Activated T-helper 17 cell treated with anti-CD3 and anti-CD28 coated beads, Interleukin-2, amount 50 U/mL, for 72 hours (primary cell): Measurements from ENCODE around the gene ANO8. TPM values are rescaled to one million over a fixed set of nuclear protein-coding genes. Genes with fewer than 3 reads are reported as not detected.

Source experiments
- ATAC-seq: fragments of 150-1000 bp; cut with Tn5 transposase; replicated peaks from 2 replicates; pipeline ENCODE4 v1.10.0; 2021; ENCODE audit warnings: mild to moderate bottlenecking, moderate library complexity
- H3K27ac Mint-ChIP-seq: one replicate; pipeline ENCODE4 v1.8.0; 2022; ENCODE audit warnings: mixed read lengths
- H3K27me3 Mint-ChIP-seq: one replicate; pipeline ENCODE4 v1.8.0; 2022; ENCODE audit warnings: mixed read lengths
- H3K36me3 Mint-ChIP-seq: one replicate; pipeline ENCODE4 v1.8.0; 2022; ENCODE audit warnings: low read depth, mild to moderate bottlenecking, mixed read lengths
- H3K4me1 Mint-ChIP-seq: one replicate; pipeline ENCODE4 v1.8.0; 2022; ENCODE audit warnings: mixed read lengths
- H3K4me3 Mint-ChIP-seq: one replicate; pipeline ENCODE4 v1.8.0; 2022; ENCODE audit warnings: mild to moderate bottlenecking, mixed read lengths
- H3K9me3 Mint-ChIP-seq: one replicate; pipeline ENCODE4 v1.8.0; 2022; ENCODE audit warnings: mixed read lengths
- total RNA-seq, 2 donors: library from RNA; stranded (reverse); gene quantifications; one replicate each; pipeline ENCODE4 v1.2.3, GENCODE V29; 2022

Gene ANO8
- total RNA-seq, 2 donors from 2014 or later: 3.6 to 3.9 TPM

DNA sequence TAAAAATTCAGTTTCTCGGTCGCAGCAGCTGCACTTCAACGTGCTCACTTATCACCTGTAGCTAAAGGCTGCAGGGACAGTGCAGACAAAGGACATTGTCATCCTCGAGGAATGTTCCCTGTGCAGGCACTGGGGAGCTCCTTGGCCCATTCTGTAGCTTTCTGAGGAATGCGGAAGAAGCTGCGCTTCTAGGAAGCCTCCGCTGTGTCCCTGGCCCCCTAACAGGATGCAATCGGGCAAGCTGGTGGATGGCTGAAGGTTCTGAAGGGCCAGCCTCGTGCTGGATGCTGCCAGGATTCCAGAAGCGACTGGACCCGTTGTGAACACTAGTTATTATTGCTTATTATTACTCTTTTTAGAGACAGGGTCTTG lies 8.1 kb downstream of the ANO8 start:
- H3K4me3 Mint-ChIP-seq: no peak overlapping the region
- peaks cover 10% of the 10 kb centered on the region for H3K36me3 Mint-ChIP-seq
- H3K9me3 Mint-ChIP-seq: no peaks in the 10 kb centered on the region
- ATAC-seq: no peak
- no peak overlapping the region for H3K27ac Mint-ChIP-seq
- H3K4me1 Mint-ChIP-seq: peaks cover 5% of the 10 kb centered on the region
- H3K27me3 Mint-ChIP-seq: no peaks in the 10 kb centered on the region

DNA sequence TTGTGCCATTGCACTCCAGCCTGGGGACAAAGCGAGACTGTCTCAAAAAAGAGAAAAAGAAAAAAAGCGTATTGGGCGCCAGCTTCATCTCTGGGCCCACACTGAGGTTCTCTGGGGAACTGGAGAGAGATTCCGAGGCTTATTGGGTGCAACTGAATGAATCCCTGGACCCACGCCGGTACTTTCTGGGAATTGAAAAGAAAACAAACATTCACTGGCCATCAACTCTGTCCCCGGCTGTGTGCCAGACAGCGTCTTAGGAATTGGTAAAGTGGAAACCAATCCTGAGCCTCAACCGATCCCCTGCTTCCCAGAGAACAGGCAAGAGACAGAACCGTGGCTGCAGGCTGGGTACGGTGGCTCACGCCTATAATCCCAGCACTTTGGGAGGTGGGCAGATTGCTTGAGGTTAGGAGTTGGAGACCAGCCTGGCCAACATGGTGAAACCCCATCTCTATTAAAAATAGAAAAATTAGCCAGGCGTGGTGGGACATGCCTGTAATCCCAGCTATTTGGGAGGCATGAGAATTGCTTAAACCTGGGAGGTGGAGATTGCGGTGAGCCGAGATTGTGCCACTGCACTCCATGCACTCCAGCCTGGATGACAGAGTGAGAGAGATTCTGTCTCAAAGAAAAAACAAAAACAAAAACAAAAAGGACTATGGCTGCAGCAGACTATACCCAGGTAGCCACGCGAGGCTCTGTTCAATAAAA lies 8.6 kb downstream of the ANO8 start:
- Mint-ChIP-seq H3K4me1 (peaks cover 5% of the 10 kb centered on the region), H3K9me3 (no peaks in the 10 kb centered on the region), H3K36me3 (peaks cover 12% of the 10 kb centered on the region), H3K4me3 (no peak overlapping the region), H3K27me3 (no peaks in the 10 kb centered on the region), H3K27ac (no peak overlapping the region)
- ATAC-seq: no peak

DNA sequence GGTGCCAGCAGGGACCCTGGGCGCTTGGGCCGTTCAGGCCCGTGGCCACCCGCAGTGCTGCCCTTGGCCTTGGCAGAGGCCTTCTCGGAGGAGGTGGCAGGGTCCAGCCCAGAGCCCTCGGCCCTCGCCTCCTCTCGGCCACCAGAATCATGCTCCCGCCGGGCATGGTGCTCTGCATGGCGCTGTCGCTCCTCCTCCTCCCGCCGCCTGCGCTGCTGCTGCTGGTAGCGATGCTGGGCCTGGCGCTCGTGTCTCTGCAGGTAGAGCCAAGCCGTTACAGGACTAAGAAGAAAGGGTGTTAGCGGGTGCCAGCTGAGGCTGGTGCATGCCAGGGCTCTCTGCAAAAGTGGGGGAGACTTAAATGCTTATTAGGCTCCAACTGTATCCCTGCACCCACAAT lies 9.5 kb downstream of the ANO8 start:
- Mint-ChIP-seq H3K27ac (no peak overlapping the region), H3K27me3 (no peaks in the 10 kb centered on the region), H3K4me1 (peaks cover 5% of the 10 kb centered on the region), H3K4me3 (no peak overlapping the region), H3K9me3 (no peaks in the 10 kb centered on the region), H3K36me3 (peaks cover 21% of the 10 kb centered on the region)
- ATAC-seq: no peak

DNA sequence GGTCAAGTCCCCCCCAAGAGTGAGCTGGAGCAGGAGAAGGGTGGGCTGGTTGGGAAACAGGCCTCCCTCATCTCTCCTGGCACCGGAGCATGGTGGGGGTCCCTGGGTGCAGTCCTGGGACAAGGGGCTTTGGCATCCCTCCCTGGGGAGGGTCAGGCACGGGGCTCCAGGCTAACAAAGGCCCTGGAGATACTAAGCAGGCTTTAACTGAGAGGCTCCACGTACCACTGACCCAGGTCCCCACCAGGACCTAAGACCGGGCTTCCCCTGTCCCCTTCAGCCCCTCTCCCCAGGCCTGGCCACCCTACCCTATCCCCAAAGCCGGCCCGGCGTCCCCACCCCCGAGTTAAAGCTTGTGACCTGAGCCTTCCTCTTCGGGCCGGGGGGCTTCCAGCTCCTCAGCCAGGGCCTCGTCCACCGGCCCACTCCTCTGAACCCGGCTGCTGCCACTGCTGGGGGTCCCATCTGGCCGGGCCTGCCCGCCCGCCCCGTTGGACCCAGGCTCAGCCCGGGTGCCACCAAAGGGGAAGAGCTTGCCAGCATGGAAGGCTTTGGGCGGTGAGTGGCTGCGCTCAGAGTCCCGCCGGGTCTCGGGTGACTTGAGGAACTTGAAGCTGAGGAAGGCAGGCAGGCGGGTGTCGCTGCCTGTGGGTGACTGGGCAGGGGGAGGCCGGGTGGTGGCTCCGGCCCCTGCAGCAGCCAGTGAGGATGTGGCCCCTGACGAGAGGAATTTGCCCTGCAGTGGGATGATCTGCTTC lies 10.1 kb downstream of the ANO8 start:
- Mint-ChIP-seq H3K9me3 (no peaks in the 10 kb centered on the region), H3K4me1 (peaks cover 5% of the 10 kb centered on the region), H3K36me3 (peaks cover 27% of the 10 kb centered on the region), H3K4me3 (no peak overlapping the region), H3K27me3 (no peaks in the 10 kb centered on the region), H3K27ac (no peak overlapping the region)
- ATAC-seq: no peak

DNA sequence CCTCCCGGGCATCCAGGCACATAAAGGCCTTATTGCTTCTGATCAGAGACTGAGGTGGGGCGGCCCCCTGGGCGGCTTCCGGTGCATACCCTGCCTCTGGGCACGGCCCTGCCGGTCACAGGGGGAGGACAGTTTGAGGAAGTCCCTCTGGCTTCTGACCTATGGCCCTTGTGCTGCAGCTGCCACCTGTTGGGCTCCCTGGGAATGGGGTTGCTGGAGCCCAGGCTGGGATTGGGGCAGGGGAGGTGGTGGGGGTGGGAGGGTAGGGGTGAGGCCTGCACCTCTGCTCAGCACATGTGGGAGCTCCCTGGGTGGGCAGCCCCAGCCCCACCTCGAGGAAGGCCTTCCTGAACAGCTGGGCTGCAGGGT lies 10.7 kb downstream of the ANO8 start:
- H3K4me1 Mint-ChIP-seq: peaks cover 5% of the 10 kb centered on the region
- H3K27me3 Mint-ChIP-seq: no peaks in the 10 kb centered on the region
- no peak overlapping the region for H3K4me3 Mint-ChIP-seq
- no peaks in the 10 kb centered on the region for H3K9me3 Mint-ChIP-seq
- peak; percentile 19 for ATAC-seq
- H3K27ac Mint-ChIP-seq: no peak overlapping the region
- peaks cover 33% of the 10 kb centered on the region for H3K36me3 Mint-ChIP-seq

DNA sequence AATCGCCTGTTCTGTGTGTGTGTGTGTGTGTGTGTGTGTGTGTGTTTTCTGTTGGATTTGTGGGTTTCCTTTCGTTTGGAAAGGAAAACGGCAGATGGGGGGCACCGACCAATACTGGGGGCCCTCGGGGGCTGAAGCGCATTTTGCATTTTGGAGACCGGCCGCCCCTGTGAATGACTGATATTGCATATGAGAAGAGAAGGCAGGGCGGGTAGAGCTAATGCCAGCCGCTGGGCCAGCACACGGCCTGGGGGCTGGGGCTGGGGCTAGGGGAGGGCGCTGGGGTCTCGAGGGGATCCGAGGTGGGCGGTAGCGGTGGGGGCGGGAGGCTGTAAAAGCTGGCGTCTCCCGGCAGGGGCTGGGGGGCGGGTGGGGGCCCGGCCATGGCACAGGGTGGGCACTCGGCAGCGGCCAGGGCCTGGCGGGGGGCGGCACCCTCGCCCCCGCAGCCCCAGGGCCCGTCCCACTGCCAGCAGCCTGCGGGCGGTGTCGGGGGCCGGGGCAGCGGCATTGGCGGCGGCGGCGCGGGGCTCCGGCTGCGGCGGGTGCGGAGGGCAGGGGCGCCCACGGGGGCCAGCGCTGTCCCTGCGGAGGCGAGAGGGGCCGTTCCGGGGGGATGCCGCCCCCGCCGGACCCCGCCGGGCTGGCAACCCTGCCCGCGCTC lies 11.2 kb downstream of the ANO8 start:
- H3K4me3 Mint-ChIP-seq: peak overlapping the region; percentile 12
- H3K36me3 Mint-ChIP-seq: peaks cover 35% of the 10 kb centered on the region
- no peak overlapping the region for H3K27ac Mint-ChIP-seq
- no peak for ATAC-seq
- H3K9me3 Mint-ChIP-seq: no peaks in the 10 kb centered on the region
- H3K4me1 Mint-ChIP-seq: peaks cover 5% of the 10 kb centered on the region
- H3K27me3 Mint-ChIP-seq: no peaks in the 10 kb centered on the region

DNA sequence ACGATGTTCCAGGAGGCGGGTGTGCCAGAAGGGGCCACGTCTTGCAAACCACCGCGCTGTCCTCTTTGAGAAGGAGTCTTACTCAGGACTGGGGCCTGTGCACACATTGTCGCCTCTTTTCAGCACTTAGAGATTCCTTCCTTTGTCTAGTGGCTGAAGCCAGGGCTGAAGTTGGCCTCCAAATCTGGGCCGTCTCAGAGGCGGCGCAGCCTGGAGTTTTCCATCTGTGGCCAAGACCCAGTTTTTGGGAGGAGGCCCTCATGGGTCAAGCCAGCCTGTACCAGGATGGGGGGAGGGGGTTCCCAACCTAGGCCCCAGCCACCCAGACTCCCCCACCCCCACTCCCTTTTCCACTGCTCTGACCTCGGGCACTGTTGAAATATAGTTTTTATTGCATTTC lies 11.8 kb downstream of the ANO8 start:
- Mint-ChIP-seq H3K9me3 (no peaks in the 10 kb centered on the region), H3K27me3 (no peaks in the 10 kb centered on the region), H3K36me3 (peaks cover 36% of the 10 kb centered on the region), H3K4me3 (peak overlapping the region; percentile 12), H3K27ac (no peak overlapping the region), H3K4me1 (peaks cover 5% of the 10 kb centered on the region)
- ATAC-seq: no peak

DNA sequence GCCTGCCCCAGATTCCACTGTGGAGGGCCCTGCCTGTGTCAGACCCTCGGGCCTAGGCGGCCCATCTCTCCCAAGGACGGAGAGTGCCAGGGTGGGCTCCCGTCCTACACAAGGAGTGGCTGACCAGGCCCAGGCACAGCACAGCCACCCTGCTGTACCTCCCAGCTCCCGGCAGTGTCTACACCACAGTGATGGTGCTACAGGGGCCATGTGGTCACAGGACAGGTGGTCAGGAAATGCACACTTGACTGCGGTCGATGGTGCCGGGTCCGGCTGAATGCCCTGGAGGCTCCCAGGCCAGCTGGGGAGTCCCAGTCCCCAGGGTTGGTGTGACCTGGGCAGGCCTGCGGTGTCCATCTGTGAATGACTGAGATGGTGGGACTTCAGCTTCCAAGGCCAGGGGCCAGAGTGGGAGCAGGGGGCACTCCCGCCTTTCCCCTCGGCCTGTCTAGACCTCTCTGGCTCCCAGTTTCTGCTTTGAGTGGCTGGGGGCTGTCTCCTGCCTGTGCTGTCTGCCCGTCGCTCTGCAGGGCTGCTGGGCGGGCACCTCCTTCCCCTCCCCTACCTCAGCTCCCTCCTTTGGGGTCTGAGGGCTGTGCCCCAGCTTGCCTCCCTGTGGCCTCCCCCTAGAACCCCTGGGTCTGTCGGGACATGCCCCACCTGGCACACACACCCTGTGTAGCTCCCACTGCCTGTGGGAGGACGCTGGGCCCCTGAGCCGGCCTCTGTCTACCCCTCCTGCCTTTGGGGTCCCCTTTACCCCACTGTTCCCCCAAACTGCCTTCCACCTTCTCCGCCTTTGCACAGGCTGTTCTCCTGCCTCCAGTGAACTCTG lies 12.8 kb downstream of the ANO8 start:
- peaks cover 46% of the 10 kb centered on the region for H3K36me3 Mint-ChIP-seq
- ATAC-seq: no peak
- no peak overlapping the region for H3K27ac Mint-ChIP-seq
- no peaks in the 10 kb centered on the region for H3K27me3 Mint-ChIP-seq
- no peaks in the 10 kb centered on the region for H3K9me3 Mint-ChIP-seq
- H3K4me3 Mint-ChIP-seq: no peak overlapping the region
- H3K4me1 Mint-ChIP-seq: peaks cover 5% of the 10 kb centered on the region

DNA sequence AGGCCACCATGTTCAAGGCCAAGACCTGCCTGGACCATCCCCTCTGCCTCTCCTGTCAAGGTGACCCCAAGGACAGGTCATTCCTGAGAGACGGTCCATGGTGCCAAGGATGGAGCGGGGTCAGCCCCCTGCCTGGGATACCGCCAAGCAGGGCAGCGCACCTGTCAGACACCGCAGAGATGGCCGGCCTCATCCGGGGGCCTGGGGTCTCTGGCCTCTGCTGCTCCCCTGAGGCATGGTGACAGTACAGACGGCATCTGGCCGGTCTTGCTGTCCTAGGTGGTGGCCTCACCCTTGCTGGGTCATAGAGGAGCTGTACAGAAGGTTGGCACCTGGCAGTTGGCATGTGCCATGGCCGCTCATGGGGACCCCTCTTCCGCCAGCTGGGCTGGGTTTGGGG lies 14.2 kb downstream of the ANO8 start:
- Mint-ChIP-seq H3K27ac (no peak overlapping the region), H3K9me3 (no peaks in the 10 kb centered on the region), H3K27me3 (no peaks in the 10 kb centered on the region), H3K4me3 (no peak overlapping the region), H3K4me1 (peaks cover 5% of the 10 kb centered on the region), H3K36me3 (peaks cover 61% of the 10 kb centered on the region)
- ATAC-seq: no peak

DNA sequence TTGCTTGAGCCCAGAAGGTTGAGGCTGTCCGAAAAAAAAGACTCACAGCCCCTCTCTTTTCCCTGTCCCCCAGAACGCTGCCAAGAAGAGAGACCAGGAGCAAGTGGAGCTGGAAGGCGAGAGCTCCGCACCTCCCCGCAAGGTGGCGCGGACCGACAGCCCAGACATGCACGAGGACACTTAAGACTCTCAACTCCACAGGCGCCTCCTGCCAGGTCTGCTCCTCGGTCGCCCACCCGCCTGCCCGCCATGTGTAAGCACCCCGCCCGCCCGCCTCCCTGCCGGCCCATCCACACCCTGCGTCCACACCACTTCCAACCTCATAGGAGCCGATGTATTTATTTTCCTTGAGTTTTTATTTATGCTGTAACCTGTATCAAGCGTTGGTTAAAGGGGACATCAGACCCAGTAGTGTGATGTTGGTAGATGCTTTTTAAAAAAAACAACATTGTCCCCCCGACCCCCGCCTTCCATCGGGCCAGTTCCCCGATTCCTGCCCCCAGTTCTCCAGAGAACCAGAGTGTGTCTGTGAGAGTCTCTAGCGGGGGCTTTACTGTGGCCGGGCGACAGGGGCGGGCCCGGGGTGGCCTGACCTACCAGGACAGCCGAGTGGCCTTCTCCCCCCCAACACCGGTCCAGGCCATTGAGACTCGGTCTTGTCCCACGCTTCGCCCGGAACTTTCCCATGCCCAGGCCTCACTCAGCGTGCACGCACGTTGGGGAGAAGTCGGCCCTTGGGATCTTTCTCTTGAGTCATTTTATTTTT lies 15.0 kb downstream of the ANO8 start:
- Mint-ChIP-seq H3K4me3 (no peak overlapping the region), H3K9me3 (no peaks in the 10 kb centered on the region), H3K27me3 (no peaks in the 10 kb centered on the region), H3K4me1 (peaks cover 5% of the 10 kb centered on the region), H3K27ac (no peak overlapping the region), H3K36me3 (peaks cover 64% of the 10 kb centered on the region)
- ATAC-seq: no peak

DNA sequence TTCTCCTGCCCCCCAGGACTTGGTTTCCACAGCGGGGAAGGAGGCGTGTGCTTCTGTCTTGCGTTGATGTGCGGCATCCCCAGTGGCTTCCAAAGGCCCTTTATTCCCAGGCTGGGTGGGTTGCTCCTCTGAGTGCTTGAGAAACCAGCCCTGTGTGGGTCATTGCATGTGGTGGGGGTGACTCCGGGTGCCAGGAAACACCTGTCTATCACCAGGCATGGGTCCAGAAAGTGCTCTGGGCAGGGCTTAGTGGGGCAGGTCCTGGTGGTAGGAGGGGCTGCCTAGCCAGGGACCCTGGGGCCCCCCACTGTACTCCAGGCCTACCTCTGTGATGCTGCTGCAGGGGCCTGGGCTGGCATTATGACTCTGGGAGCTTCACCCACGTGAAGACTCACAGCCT lies 15.7 kb downstream of the ANO8 start:
- Mint-ChIP-seq H3K4me3 (no peak overlapping the region), H3K36me3 (peaks cover 71% of the 10 kb centered on the region), H3K4me1 (peaks cover 5% of the 10 kb centered on the region), H3K9me3 (no peaks in the 10 kb centered on the region), H3K27me3 (no peaks in the 10 kb centered on the region), H3K27ac (no peak overlapping the region)
- no peak for ATAC-seq

DNA sequence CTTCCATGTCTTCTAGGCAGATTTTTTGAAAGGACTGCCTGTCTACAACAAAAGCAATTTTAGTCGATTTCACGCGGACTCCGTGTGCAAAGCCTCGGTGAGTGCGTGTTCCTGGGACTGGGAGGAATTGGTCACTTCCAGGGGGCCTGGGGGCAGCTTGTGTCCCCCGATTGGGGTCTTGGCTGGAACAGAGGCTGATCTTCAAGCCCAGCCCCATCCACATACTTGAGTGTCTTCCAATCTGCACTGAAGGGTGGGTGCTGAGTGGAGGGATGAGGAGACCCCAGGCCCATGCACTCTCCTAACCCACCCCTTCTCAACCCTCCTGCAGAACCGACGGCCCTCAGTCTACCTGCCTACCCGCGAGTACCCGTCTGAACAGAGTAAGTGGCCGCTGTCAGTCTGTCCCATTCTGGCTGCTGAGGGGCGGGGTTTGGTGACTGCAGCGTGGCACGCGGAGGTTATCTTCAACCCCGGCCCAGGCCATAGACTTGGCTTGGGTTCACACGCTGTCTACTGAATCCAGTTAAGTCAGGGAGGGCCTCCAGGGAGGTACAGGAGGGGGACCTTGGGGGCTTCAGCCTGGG lies 20.6 kb downstream of the ANO8 start:
- Mint-ChIP-seq H3K36me3 (peaks cover 65% of the 10 kb centered on the region), H3K4me3 (no peak overlapping the region), H3K4me1 (peaks cover 15% of the 10 kb centered on the region), H3K9me3 (no peaks in the 10 kb centered on the region), H3K27me3 (no peaks in the 10 kb centered on the region), H3K27ac (no peak overlapping the region)
- no peak for ATAC-seq

DNA sequence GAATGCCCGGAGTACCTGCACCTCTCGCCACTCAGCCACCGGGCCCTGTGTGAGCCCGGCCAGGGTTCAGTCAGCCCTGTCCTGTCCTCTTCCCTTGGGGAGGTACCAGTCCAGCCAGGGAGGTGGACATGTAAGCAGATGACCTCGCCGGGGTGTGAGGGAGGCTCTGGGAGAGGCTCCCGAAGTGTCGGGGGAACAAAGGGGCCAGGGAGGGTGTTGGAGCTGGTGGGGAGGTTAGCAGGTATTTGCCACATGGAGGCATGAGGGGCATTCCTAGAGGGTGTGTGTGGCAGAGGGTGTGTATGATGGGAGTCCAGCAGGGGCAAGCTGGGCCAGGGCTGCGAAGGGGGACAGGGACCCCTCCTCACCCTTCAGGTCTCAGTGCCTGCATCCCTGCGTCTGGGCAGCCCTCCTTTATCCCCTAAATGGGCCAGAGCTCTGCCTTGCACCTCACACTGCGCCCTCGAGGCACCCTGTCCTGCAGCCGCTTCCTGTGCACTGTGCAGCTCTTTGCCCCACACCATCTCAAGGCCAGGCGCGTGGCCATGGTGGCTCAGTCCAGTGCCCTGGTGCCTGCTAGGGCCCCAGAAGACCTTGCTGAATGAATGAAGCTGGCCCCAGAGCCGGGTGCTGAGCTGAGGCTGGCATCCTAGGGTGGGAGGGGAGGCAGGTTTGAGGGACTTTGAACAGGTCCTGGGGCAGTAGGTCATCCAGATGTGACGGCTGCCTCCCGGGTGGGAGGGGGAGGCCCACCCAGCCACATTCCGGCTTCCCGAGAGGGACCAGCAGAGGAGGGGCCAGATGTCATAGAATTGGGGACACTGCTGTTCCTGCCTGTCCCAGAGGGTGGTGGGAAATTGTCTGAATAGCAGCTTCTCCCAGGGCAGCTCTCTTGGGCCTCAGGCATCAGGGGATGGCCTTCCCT lies 22.2 kb downstream of the ANO8 start:
- Mint-ChIP-seq H3K27me3 (no peaks in the 10 kb centered on the region), H3K36me3 (peaks cover 57% of the 10 kb centered on the region), H3K9me3 (no peaks in the 10 kb centered on the region), H3K27ac (no peak overlapping the region), H3K4me3 (no peak overlapping the region), H3K4me1 (peaks cover 21% of the 10 kb centered on the region)
- ATAC-seq: no peak
